SK-N-SH (cell line): ENCODE data around the gene LETM1.

Experiments
- CTCF ChIP-seq: fragments of 200-600 bp; sonication (generic); IDR thresholded peaks from 2 replicates; pipeline ENCODE4 v1.6.1; 2017; ENCODE audit warnings: antibody characterized with exemption, mild to moderate bottlenecking, moderate library complexity
- EP300 ChIP-seq, 2 experiments: IDR thresholded peaks; 2 replicates each; pipeline versions ENCODE4 v1.4.0 to v1.6.1; 2012; ENCODE audit warnings: borderline replicate concordance in 1 of 2, low read depth in 1 of 2, low read length in 1 of 2
- JUND ChIP-seq: IDR thresholded peaks from 2 replicates; pipeline ENCODE4 v1.4.0; 2012
- NFIC ChIP-seq: IDR thresholded peaks from 2 replicates; pipeline ENCODE4 v1.4.0; 2012; ENCODE audit warnings: borderline replicate concordance
- SIN3A ChIP-seq: IDR thresholded peaks from 2 replicates; pipeline ENCODE4 v1.6.1; 2012; ENCODE audit warnings: low read depth, mild to moderate bottlenecking, low read length, moderate library complexity, borderline replicate concordance
- SMC3 ChIP-seq: IDR thresholded peaks from 2 replicates; pipeline ENCODE4 v1.6.1; 2012; ENCODE audit warnings: low read depth, low read length, improper control_type of control experiment
- TAF1 ChIP-seq: IDR thresholded peaks from 2 replicates; pipeline ENCODE4 v1.6.1; 2012; ENCODE audit warnings: low read depth, mild to moderate bottlenecking, low read length, moderate library complexity, borderline replicate concordance

- no peak for TF ChIP-seq CTCF
- no peak for TF ChIP-seq EP300 (IDR thresholded peaks at IDR 0.05; ENCODE audit: borderline replicate concordance in 1 of 2, low read depth in 1 of 2, low read length in 1 of 2)
- no peak for TF ChIP-seq JUND
- no peak for TF ChIP-seq SMC3
- TF ChIP-seq TAF1 = no peak
- TF ChIP-seq NFIC = no peak
- no peak for TF ChIP-seq SIN3A
These were observed 59.3 kb downstream of the LETM1 start for GRCh38 chr4:1796486-1797204.
